Osteocyte (in vitro differentiated cells): ENCODE measurements around the gene UBAP1. TPM values are rescaled to one million over a fixed set of nuclear protein-coding genes. Genes with fewer than 3 reads are reported as not detected.
A peak's percentile ranks its signal among the peaks of the same experiment; 100 is the strongest.
"Not testable (repeated sequence)": the region's sequence is repeated elsewhere in the genome, so short reads cannot be mapped to it uniquely, and the experiment has no call there.

Experiments used
- DNase-seq: peaks from one replicate; pipeline ENCODE4 v3.0.0; 2021; ENCODE audit warnings: mixed read lengths; ENCODE audit not compliant: unreplicated experiment; ENCODE audit errors: extremely low spot score
- H3K27ac Mint-ChIP-seq: one replicate; pipeline ENCODE4 v1.8.0; 2021; ENCODE audit warnings: mild to moderate bottlenecking, mixed read lengths; ENCODE audit not compliant: unreplicated experiment
- H3K27me3 Mint-ChIP-seq: one replicate; pipeline ENCODE4 v1.8.0; 2021; ENCODE audit warnings: mixed read lengths; ENCODE audit not compliant: unreplicated experiment
- H3K36me3 Mint-ChIP-seq: one replicate; pipeline ENCODE4 v1.8.0; 2021; ENCODE audit warnings: mixed read lengths; ENCODE audit not compliant: unreplicated experiment
- H3K4me1 Mint-ChIP-seq: one replicate; pipeline ENCODE4 v1.8.0; 2021; ENCODE audit warnings: mixed read lengths; ENCODE audit not compliant: unreplicated experiment
- H3K4me3 Mint-ChIP-seq: one replicate; pipeline ENCODE4 v1.8.0; 2021; ENCODE audit warnings: mild to moderate bottlenecking, moderate library complexity, mixed read lengths; ENCODE audit not compliant: unreplicated experiment
- H3K9me3 Mint-ChIP-seq: one replicate; pipeline ENCODE4 v1.8.0; 2021; ENCODE audit warnings: mixed read lengths; ENCODE audit not compliant: unreplicated experiment
- CTCF ChIP-seq: fragments of 200-600 bp; sonication (generic); IDR thresholded peaks from 2 replicates; pipeline ENCODE4 v1.5.0; 2021; ENCODE audit warnings: antibody characterized with exemption, mild to moderate bottlenecking, moderate library complexity
- total RNA-seq: library from RNA; stranded (reverse); gene quantifications from 2 replicates; pipeline ENCODE4 v1.2.1, GENCODE V29; 2021

Gene UBAP1
- total RNA-seq, 1 donor from 2014 or later = 38.6 TPM

GRCh38 chr9:34190996-34191892 lies 12.4 kb downstream of the UBAP1 start:
- Mint-ChIP-seq H3K4me3 (peak overlapping the region; percentile 16), H3K27me3 (no peaks in the 10 kb centered on the region), H3K4me1 (peaks cover 41% of the 10 kb centered on the region), H3K9me3 (no peaks in the 10 kb centered on the region), H3K27ac (peak overlapping the region; percentile 92), H3K36me3 (peaks cover 2% of the 10 kb centered on the region)
- TF ChIP-seq CTCF = peak; percentile 53
- peak; percentile 46 for DNase-seq

GRCh38 chr9:34195143-34195542 lies 16.3 kb downstream of the UBAP1 start:
- H3K4me3 Mint-ChIP-seq = no peak overlapping the region
- peaks cover 37% of the 10 kb centered on the region for H3K4me1 Mint-ChIP-seq
- H3K27me3 Mint-ChIP-seq = no peaks in the 10 kb centered on the region
- no peaks in the 10 kb centered on the region for H3K9me3 Mint-ChIP-seq
- DNase-seq = no peak
- H3K27ac Mint-ChIP-seq = no peak overlapping the region
- peaks cover 6% of the 10 kb centered on the region for H3K36me3 Mint-ChIP-seq
- TF ChIP-seq CTCF = no peak

GRCh38 chr9:34197286-34197685 lies 18.4 kb downstream of the UBAP1 start:
- not testable (repeated sequence) for H3K36me3 Mint-ChIP-seq, DNase-seq, H3K9me3 Mint-ChIP-seq, H3K4me3 Mint-ChIP-seq, H3K27me3 Mint-ChIP-seq
- H3K27ac Mint-ChIP-seq = peak overlapping the region; percentile 10
- peaks cover 27% of the 10 kb centered on the region for H3K4me1 Mint-ChIP-seq

GRCh38 chr9:34197756-34198711 lies 19.2 kb downstream of the UBAP1 start:
- Mint-ChIP-seq H3K9me3 (no peaks in the 10 kb centered on the region), H3K36me3 (peaks cover 9% of the 10 kb centered on the region), H3K27me3 (no peaks in the 10 kb centered on the region), H3K4me3 (no peak overlapping the region), H3K27ac (peak overlapping the region; percentile 45), H3K4me1 (peaks cover 29% of the 10 kb centered on the region)
- DNase-seq = no peak
- TF ChIP-seq CTCF = no peak

- H3K4me1 Mint-ChIP-seq = peaks cover 45% of the 10 kb centered on the region
- no peaks in the 10 kb centered on the region for H3K9me3 Mint-ChIP-seq
- H3K27ac Mint-ChIP-seq = peak overlapping the region; percentile 10
- H3K27me3 Mint-ChIP-seq = no peaks in the 10 kb centered on the region
- DNase-seq = no peak
- no peak overlapping the region for H3K4me3 Mint-ChIP-seq
- peaks cover 8% of the 10 kb centered on the region for H3K36me3 Mint-ChIP-seq
- TF ChIP-seq CTCF = no peak
Measured at GRCh38 chr9:34200092-34200491, 21.2 kb downstream of the UBAP1 start.
